ENCODE data around the gene SLC9A3. TPM values are rescaled to one million over a fixed set of nuclear protein-coding genes. Genes with fewer than 3 reads are reported as not detected.

SLC9A3 gene
- total RNA-seq, 6 donors from 2014 or later = 1.0 to 4.1 (median 1.9) TPM

DNA sequence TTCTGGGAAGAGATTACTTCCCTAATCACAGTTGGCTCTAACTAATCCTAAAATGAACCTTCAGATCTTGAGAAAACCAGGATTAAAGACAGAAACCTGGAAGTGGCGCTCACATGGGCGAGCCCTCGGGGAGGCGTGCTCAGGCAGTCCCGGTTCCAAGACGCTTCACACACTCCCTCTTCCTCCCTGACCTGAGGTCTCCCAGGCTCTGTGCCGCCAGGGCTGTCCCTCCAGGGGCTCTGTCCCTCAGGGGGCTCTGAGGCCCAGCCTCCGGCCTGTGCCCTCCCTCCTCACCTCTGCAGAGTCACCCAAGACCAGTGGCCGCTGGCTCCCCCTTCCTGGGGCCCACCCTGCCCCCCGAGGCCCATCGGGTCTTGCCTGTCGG lies 10.2 kb downstream of the SLC9A3 start:
- WGBS, 2 donors = 63 to 87% methylated on average over 6 to 11 of the region's 12 CpGs
- H3K36me3 ChIP-seq = no peaks in the 10 kb centered on the region
- DNase-seq (peak in 1 of 2 donors; percentile 74), ATAC-seq (ENCODE audit: low FRiP score in 2 of 2) (no peak)
- H3K27me3 ChIP-seq = no peaks in the 10 kb centered on the region
- no peaks in the 10 kb centered on the region for H3K4me1 ChIP-seq
- H3K4me3 ChIP-seq = no peak overlapping the region
- TF ChIP-seq, protein P1, sequence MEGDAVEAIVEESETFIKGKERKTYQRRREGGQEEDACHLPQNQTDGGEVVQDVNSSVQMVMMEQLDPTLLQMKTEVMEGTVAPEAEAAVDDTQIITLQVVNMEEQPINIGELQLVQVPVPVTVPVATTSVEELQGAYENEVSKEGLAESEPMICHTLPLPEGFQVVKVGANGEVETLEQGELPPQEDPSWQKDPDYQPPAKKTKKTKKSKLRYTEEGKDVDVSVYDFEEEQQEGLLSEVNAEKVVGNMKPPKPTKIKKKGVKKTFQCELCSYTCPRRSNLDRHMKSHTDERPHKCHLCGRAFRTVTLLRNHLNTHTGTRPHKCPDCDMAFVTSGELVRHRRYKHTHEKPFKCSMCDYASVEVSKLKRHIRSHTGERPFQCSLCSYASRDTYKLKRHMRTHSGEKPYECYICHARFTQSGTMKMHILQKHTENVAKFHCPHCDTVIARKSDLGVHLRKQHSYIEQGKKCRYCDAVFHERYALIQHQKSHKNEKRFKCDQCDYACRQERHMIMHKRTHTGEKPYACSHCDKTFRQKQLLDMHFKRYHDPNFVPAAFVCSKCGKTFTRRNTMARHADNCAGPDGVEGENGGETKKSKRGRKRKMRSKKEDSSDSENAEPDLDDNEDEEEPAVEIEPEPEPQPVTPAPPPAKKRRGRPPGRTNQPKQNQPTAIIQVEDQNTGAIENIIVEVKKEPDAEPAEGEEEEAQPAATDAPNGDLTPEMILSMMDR (IDR thresholded peaks at IDR 0.05) = no peak
- TF ChIP-seq EP300 (IDR thresholded peaks at IDR 0.05) = no peak
- no peak for TF ChIP-seq POLR2AphosphoS5 (IDR thresholded peaks at IDR 0.05)
- TF ChIP-seq POLR2A (IDR thresholded peaks at IDR 0.05) = no peak
- H3K27ac ChIP-seq = no peak overlapping the region
- no peaks in the 10 kb centered on the region for H3K9me3 ChIP-seq

GRCh38 chr5:513216-514100 lies 10.8 kb downstream of the SLC9A3 start:
- Histone ChIP-seq H3K9me3 (no peaks in the 10 kb centered on the region), H3K27ac (no peak overlapping the region), H3K4me1 (no peaks in the 10 kb centered on the region), H3K36me3 (no peaks in the 10 kb centered on the region), H3K27me3 (no peaks in the 10 kb centered on the region), H3K4me3 (no peak overlapping the region)
- ATAC-seq (ENCODE audit: low FRiP score in 2 of 2) (no peak), DNase-seq (no peak)
- 59 to 69% methylated on average over 18 to 30 of the region's 31 CpGs for WGBS, 2 donors
- TF ChIP-seq EP300 (IDR thresholded peaks at IDR 0.05) = no peak
- no peak for TF ChIP-seq POLR2AphosphoS5 (IDR thresholded peaks at IDR 0.05)
- no peak for TF ChIP-seq POLR2A (IDR thresholded peaks at IDR 0.05)
- TF ChIP-seq, protein P1 (IDR thresholded peaks at IDR 0.05) = no peak

- ATAC-seq (ENCODE audit: low FRiP score in 2 of 2) (no peak), DNase-seq (no peak)
- 90 to 92% methylated on average over 16 of the region's 16 CpGs for WGBS, 2 donors
Observed at GRCh38 chr5:511476-511875, 12.8 kb downstream of the SLC9A3 start.

DNA sequence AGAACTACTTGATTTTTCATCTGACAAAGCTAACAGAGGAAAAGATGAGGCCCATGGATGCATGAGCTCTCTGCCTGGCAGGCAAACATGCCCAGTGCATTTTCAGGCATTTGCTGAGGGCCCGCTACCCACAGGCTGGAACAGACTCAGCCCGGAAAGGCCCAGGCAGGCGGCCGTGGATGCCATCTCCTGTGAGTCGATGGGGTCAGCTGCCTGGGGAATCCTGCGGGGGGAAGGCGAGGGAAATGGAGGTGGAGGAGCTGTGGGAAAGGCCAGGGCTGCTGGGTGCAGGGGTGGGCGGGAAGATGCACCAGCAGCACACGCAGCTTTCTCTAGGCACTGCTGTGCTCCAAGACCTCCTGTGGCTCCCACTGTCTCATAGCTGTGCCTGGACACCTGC lies 13.7 kb downstream of the SLC9A3 start:
- TF ChIP-seq, protein P1 (IDR thresholded peaks at IDR 0.05) = no peak
- no peak for TF ChIP-seq POLR2A (IDR thresholded peaks at IDR 0.05)
- TF ChIP-seq EP300 (IDR thresholded peaks at IDR 0.05) = no peak
- no peak for TF ChIP-seq POLR2AphosphoS5 (IDR thresholded peaks at IDR 0.05)
- no peak for ATAC-seq (ENCODE audit: low FRiP score in 2 of 2)
- H3K27ac ChIP-seq = no peak overlapping the region
- peaks cover 0 to 8% (median 0%) of the 10 kb centered on the region in 4 donors for H3K27me3 ChIP-seq
- no peak overlapping the region for H3K4me3 ChIP-seq
- H3K4me1 ChIP-seq = no peaks in the 10 kb centered on the region
- no peaks in the 10 kb centered on the region for H3K9me3 ChIP-seq
- no peaks in the 10 kb centered on the region for H3K36me3 ChIP-seq
- 82 to 86% methylated on average over 9 of the region's 9 CpGs for WGBS, 2 donors
- DNase-seq = no peak

More at GRCh38 chr5:511476-511875, 12.8 kb downstream of the SLC9A3 start:
- H3K27ac ChIP-seq = no peak overlapping the region
- TF ChIP-seq, protein P1 (IDR thresholded peaks at IDR 0.05) = no peak
- TF ChIP-seq POLR2AphosphoS5 (IDR thresholded peaks at IDR 0.05) (no peak), POLR2A (IDR thresholded peaks at IDR 0.05) (no peak), EP300 (IDR thresholded peaks at IDR 0.05) (no peak)
- no peaks in the 10 kb centered on the region for H3K9me3 ChIP-seq
- peaks cover 0 to 2% (median 0%) of the 10 kb centered on the region in 4 donors for H3K27me3 ChIP-seq
- H3K4me1 ChIP-seq = no peaks in the 10 kb centered on the region
- H3K36me3 ChIP-seq = no peaks in the 10 kb centered on the region
- H3K4me3 ChIP-seq = no peak overlapping the region
